HG03354 (cell line): ENCODE data around the gene DELE1.
"Not testable (repeated sequence)": the region's sequence is repeated elsewhere in the genome, so short reads cannot be mapped to it uniquely, and the experiment has no call there.

Source experiments
- ATAC-seq: cut with Tn5 transposase; IDR thresholded peaks from one replicate; pipeline ENCODE4 v1.9.1; 2021; ENCODE audit warnings: mild to moderate bottlenecking; ENCODE audit not compliant: unreplicated experiment, poor library complexity, severe bottlenecking

The DELE1 gene

DNA sequence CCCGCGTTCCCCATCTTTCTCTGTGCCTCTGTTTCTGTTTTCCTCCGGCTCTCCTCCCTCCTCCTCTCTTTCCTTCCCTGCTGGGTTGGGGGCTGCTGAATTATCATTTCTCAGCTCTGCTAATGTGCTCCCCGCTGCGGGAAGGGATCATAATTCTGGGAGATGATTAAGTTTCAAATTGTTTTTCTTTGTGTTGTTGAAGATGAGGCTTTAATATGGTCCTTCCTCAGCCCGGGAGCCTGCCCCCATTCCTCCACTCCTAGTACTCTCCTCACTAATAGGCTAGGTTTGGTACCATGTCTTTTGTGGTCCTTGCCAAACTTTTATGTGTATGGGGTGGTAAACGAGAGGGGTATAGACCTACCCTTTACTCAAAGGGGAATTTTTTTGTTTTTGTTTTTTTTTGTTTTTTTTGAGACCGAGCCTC is 39.8 kb upstream of the DELE1 start:
- ATAC-seq: no peak

DNA sequence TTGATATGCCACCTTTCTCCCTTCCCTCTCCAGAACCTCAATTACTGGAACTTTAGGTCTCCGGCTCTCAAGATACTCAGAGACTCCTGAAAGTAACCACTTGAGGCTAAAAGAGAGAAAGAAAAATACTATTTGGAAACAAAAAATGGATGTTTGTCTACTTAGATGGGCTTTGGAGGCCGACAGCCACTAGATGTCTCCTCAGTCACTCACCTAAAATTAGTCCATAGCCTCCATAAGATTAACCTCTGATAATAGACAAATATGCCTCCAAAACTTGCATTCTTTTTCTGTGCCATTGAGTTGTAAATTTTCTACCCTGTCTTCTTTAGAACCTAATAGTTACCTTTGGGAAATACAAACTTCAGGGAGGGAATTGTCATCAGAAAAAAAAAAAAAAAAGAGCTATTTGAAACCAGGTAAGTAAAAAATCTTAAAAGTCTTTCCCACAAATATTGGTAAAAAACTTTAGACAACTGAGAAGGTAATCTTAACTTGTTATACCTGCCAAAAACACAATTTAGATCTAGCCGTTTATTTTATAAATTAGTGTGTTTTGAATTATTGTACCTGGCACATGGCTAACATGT is 34.3 kb upstream of the DELE1 start:
- ATAC-seq: no peak

DNA sequence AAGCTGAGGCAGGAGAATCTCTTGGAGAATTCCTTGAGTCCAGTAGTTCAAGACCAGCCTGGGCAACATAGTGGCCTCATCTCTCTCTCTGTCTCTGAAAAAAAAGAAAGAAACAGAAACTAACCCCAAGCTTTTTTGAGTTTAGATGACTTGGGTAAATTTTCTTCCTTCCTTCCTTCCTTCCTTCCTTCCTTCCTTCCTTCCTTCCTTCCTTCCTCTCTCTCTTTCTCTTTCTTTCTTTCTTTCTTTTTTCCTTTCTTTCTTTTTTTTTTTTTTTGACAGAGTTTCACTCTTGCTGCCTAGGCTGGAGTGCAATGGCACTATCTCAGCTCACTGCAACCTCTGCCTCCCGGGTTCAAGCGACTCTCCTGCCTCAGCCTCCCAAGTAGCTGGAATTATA is 33.2 kb upstream of the DELE1 start:
- ATAC-seq: not testable (repeated sequence)

DNA sequence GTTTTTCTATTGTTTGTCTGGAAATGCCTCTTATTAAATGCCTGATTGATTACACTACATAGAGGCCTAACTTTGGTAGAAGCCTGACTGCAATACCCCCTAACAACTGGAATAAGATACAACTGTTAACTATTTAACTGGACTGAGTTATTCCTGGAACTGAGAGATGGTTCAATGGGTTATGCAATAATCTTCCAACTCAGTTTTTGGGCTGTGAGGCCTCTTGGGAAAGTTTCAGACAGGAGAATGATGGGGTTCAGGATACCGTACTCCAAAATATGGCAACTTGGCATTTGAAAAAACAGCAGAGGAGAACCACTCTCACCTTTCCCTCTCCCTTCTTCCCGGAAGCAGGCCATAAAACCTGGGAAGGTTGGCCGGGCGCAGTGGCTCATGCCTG is 26.2 kb upstream of the DELE1 start:
- no peak for ATAC-seq

DNA sequence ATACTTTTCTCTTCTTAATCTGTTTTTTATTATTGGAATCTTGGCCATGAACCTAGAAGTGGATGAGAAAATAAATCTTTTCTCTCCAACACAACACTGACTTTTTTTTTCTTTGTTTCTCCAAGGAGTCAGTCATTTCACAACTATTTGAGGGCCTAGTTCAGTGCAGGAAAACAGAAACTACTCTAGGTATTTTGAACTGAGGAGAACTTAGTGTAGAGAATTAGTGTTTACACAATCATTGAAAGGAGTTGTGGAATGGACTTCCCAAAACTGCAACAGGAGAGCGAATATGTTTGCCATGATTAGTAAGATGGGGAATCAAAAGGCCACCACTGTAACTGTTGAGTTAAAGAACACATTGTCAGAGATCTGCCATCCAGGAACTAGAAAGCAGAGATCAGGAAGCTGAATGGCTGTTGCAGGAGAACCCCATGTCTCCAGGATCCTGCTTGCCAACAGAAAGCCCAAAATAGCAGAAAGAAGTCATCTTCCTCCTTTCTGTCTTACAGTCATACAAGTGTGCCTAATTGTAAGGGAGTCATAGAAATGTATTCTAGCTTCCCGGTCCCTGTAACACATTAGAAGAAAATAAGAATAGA is 25.1 kb upstream of the DELE1 start:
- no peak for ATAC-seq

DNA sequence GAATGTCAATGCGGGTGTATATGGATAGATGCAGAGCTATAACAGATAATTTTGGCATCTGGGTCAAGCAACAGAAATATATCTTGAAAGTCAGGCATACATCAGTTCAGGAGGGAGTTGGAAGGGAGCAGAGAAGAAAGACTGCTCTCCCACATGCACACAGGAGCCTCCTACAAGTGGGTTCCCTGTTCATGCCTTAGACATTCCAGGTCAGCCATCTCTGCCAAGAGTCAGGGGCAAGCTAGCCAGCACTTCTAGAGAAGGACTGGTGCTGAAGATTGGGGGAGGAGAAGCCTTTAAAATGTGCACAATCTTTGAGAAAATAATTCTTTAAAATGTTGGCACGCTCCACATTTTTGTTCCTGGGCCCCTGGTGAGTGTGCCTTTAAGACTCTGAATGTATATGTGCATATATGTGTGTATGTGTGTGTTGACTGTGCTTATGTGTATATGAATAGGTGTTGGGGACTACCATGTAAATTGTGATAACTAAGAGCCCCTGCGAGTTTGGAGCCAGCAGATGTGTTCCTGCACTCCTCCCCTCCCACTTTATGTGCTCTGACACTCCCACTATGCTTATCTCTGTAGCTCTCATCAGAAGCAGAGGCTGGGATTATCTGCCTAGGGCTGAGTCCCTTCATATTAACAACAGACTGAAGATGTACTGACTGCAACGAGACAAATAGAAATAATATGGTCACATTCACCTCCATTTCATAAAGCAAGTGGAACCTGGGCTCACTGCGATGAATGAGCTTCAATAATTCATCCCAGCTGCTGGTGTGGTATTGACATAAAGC is 21.5 kb upstream of the DELE1 start:
- no peak for ATAC-seq

DNA sequence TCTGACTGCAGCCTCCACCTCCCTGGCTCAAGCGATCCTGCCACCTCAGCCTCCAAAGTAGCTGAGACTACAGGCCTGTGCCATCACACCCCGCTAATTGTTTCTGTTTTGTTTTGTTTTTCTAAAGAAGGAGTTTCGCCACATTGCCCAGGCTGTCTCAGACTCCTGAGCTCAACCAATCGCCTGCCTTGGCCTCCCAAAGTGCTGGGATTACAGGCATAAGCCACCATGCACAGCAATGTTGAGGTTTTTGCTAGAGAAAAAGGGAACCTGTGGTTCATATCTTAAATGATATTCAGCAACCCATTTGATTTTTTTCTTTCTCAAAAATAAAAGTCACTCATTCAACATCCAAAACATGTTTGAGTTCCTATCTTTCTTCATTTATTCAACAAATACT is 20.4 kb upstream of the DELE1 start:
- no peak for ATAC-seq

DNA sequence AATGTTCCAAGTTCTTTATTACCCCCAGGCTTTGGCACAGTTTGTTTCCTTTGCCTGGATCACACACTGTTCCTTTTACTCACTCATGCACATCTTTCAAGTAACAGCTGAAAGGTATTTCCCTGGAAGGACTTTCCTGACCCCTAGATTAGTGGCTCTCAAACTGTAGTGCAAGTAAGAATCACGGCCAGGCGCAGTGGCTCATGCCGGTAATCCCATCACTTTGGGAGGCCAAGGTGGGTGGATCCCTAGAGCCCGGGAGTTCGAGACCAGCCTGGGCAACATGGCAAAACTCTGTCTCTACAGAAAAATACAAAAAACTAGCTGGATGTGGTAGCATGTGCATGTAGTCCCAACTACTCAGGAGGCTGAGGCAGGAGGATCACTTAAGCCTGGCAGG is 19.1 kb upstream of the DELE1 start:
- ATAC-seq: no peak

DNA sequence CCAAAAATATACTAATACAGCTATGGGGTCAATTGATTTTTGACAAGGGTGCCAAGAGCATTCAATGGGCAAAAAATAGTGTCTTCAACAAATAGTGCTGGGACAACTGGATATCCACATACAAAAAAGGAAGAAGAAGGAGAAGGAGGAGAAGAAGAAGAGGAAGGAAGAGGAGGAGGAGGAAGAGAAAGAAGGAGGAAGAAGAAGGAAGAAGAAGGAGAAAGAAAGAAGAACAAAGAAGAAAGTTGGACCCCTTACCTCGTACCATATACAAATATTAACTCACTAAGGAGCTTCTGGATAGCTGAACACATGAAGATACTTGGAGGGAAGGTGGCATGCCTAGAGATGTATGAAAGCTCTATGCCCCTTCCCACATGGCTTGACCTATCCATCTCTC is 17.2 kb upstream of the DELE1 start:
- ATAC-seq: no peak

DNA sequence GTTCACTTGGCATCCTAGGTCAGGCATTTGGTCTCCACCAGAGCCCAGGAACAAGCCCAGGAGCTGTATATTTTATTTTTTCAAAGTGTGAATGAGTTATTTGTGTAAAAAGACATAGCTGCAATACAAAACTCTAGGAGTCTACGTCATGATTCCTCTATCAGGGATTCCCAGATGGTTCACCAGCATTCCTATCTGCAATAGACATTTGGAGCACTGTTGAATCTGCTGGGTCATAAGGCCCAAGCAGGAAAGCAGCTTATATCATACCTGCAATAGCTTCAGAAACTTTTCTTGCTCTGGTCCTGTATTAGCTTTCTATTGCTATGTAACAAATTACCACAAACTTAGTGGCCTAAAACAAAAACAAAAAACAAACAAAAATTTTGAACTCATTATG is 16.7 kb upstream of the DELE1 start:
- ATAC-seq: no peak

DNA sequence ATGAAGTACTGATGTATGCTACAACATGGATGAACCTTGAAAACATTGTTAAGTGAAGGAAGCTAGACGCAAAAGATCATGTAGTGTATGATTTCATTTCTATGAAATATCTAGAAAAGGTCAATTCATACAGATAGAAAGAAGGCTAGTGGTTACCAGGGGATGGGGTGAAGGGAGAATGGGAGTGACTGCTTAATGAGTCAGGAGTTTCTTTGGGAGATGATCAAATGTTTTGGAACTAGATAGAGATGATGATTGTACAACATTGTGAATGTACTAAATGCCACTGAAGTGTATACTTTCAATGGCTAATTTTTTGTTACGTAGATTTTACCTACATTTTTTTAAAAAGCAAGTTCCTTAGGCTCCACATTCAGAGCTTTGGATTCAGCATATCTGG is 14.9 kb upstream of the DELE1 start:
- no peak for ATAC-seq

DNA sequence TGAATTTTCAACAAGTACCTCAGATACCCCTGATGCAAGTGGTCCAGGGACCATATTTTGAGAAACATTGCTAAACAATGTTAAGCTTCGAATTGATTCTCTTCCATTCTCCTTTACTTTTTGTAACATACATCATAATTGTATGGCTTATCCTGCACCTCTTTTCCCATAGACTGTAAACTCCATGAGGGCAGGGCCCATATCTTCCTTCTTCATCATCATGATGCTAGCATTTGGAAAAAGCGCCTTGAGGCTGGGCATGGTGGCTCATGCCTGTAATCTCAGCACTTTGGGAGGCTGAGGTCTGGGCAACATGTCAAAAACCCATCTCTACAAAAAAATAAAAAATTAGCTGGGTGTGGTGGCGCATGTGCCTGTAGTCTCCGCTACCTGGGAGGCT is 14.5 kb upstream of the DELE1 start:
- ATAC-seq: no peak

DNA sequence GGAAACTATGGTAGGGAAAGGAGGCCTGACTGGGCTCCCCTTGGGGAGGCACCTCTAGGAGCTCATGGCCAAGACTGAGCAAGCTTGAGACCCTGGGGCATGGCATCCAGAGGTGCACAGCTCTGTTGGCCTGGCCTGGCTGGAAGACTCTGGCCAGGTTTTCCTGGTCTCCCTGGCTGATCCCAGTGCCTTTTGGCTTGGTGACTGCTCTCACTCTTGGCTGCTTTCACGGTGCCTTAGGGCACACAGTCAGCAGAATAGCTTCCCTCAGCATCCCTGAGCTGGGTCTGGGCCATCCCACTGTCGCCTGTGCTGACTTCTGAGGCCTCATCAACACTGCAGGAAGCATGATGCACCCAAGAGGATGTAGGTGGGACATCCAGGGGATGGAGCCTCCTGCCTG is 13.4 kb upstream of the DELE1 start:
- ATAC-seq: no peak

DNA sequence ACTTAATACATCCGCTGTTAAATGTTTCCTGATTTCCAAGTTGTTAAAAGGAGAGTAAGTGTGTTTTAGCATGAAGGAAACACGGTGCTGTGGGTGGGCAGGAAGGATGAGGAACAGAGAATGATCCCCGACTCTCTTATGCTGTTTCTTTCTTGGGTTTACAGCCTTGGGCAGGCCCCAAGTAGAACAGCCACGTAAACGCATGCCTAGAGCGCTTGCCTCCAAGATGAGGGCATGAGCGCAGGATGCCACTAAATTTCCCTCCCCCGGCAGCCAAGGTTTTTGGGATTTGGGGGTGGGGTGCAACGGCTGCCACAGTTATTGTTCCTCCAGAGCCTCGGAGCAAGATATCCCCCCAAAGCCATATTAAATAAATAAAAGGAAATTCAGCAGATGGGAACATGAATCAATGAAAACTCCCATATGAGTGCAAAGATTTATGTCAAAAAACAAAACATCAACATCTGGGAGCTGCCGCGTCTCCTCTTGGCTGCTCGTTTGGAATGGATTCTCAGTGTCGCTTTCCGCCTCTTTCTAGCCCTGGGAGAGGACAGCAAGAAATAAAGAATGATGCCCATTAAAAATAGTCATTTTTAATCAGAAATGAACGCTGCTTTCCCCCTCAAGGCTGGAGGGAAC is 10.0 kb upstream of the DELE1 start:
- no peak for ATAC-seq

DNA sequence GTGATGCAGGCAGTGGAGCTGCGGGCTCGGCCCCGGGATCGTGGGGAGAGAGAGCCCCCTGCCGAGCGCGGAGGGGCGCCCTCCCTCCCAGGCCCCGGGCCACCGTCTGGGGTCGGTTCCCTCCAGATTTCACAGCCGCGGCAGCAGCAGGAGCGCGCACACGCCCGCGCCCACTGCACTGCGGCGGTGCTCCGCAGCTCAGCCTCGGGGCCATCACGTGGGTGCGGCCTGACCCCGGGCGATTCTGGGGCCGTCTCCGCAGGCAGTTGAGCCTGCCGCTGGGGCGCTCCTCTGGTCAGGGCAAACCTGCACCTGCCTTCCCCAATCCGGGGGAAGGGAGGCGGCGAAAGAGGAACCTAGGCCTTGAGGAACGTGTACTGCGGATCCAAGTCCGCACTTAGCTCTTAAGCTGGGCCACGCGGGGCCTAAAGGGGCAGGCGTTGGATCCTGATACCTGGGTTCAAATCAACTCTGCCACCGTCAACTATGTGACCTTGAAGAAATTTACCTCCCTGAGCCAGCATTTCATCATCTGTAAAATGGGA is 9.4 kb upstream of the DELE1 start:
- peak; percentile 85 for ATAC-seq

DNA sequence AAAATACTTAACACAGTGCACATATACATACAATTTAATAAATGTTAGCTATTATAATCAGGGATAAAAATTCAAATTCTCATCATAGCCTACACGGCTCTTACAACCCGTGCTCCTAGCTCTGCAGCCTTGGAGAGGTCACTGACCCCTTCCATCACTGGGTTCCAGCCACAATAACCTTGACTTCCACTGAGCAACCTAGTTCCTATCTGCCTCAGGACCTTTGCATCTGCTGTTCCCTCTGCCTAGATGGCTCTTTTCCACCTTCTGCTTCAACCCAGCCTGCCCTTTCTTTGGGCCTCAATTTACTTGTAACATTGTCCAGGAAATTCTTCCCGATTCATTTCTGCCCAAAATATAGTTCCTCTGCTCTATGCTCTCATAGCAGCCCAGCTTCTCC is 8.9 kb upstream of the DELE1 start:
- no peak for ATAC-seq

DNA sequence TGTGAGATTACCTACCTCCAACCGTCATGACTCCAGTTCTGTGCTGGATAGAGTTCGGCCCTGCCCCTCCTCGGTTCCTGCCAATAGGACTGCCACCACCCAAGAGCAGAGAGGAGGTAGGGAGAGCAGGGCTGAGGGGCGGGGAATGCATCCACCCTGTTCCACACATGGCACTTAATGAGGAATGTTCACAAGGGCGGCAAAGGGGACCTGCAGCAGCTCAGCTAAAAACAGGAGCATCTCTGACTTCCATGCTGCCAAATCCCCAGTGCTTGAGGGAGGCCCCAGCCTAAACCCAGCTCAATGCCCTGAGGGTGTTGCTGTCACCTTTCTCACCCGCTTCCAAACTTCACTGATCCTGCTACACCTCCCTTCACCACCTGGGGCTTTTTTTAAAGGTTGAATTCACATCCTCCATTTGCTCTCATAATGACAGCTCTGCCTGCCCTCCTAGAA is 7.8 kb upstream of the DELE1 start:
- ATAC-seq: peak; percentile 35

DNA sequence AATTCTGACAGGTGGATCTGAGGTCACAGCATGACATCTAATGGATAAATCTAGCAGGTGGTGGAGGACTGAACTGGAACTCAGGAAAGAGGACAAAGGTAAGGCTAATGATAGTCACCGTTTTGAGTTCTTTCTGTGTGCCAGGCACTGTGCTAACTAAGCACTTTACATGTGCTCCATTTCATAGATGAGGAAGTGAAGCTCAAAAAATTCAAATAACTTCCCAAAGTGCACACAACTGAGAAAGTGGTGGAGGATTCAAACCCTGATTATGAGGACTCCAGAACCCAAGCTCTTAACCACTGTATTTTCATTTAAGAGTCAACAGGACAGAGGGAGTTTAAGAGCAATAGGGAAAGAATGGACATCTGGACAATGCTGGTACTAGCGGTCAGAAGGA is 7.1 kb upstream of the DELE1 start:
- ATAC-seq: no peak

DNA sequence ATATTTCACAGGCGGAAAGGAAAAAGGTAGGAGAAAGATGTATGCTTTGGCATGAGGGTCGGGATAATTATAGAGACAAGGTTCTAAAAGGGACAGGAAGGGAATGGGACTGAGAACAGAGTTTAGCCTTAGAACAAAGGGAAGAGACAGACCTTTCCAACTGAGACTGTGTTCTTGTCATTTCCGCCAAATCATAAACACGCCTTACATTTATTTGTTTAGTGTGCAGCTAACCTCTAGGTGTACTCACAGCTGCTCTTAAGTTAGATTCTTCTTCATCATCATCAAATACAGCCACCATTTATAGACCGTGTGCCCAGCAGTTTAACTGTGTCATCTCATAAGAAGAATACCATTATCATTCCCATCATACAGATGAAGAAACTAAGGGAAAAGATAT is 5.9 kb upstream of the DELE1 start:
- no peak for ATAC-seq
